Measurements from ENCODE around the gene PARD3B.

Gene PARD3B

GRCh38 chr2:205453202-205453601, 907.9 kb downstream of the PARD3B start:
- Histone ChIP-seq H3K79me2 (ENCODE audit: low read length) (no peaks in the 10 kb centered on the region), H3K27ac (ENCODE audit: low read length) (no peak overlapping the region), H3K9me3 (replicated peaks; ENCODE audit: insufficient read depth, low read length) (no peaks in the 10 kb centered on the region), H3K9ac (ENCODE audit: low read length) (no peak overlapping the region), H3K4me2 (ENCODE audit: low read depth, low read length) (no peak overlapping the region), H3F3A (ENCODE audit: insufficient read depth, low read length) (no peaks in the 10 kb centered on the region), H3K36me3 (replicated peaks; ENCODE audit: insufficient read depth, low read length) (no peaks in the 10 kb centered on the region), H2AFZ (ENCODE audit: low read length) (no peak overlapping the region), H4K20me1 (ENCODE audit: insufficient read depth, low read length) (no peaks in the 10 kb centered on the region), H3K27me3 (replicated peaks; ENCODE audit: insufficient read depth, low read length) (no peaks in the 10 kb centered on the region), H3K4me1 (ENCODE audit: low read length) (no peaks in the 10 kb centered on the region), H3K4me3 (ENCODE audit: low read length) (no peak overlapping the region), H3K9me2 (replicated peaks; ENCODE audit: insufficient read depth, low read length) (no peaks in the 10 kb centered on the region)
- no peak for DNase-seq
- TF ChIP-seq EZH2 (optimal IDR thresholded peaks at IDR 0.05; ENCODE audit: low read depth, low read length): no peak
- no peak for TF ChIP-seq CTCF (IDR thresholded peaks at IDR 0.05; ENCODE audit: low read length)
- no peak for TF ChIP-seq EZH2phosphoT487 (IDR thresholded peaks at IDR 0.05; ENCODE audit: low read length)

- no peak for TF ChIP-seq EZH2 (optimal IDR thresholded peaks at IDR 0.05; ENCODE audit: low read depth, low read length)
- no peak for TF ChIP-seq EZH2phosphoT487 (IDR thresholded peaks at IDR 0.05; ENCODE audit: low read length)
- Histone ChIP-seq H3K36me3 (replicated peaks; ENCODE audit: insufficient read depth, low read length) (no peaks in the 10 kb centered on the region), H3K9me3 (replicated peaks; ENCODE audit: insufficient read depth, low read length) (no peaks in the 10 kb centered on the region), H3K9me2 (replicated peaks; ENCODE audit: insufficient read depth, low read length) (no peaks in the 10 kb centered on the region), H3K4me3 (ENCODE audit: low read length) (no peak overlapping the region), H3K9ac (ENCODE audit: low read length) (no peak overlapping the region), H3K27ac (ENCODE audit: low read length) (no peak overlapping the region), H3K27me3 (replicated peaks; ENCODE audit: insufficient read depth, low read length) (no peaks in the 10 kb centered on the region), H3K4me2 (ENCODE audit: low read depth, low read length) (no peak overlapping the region), H3F3A (ENCODE audit: insufficient read depth, low read length) (no peaks in the 10 kb centered on the region), H3K4me1 (ENCODE audit: low read length) (no peaks in the 10 kb centered on the region), H2AFZ (ENCODE audit: low read length) (no peak overlapping the region), H3K79me2 (ENCODE audit: low read length) (no peaks in the 10 kb centered on the region), H4K20me1 (ENCODE audit: insufficient read depth, low read length) (no peaks in the 10 kb centered on the region)
- no peak for DNase-seq
Measured at GRCh38 chr2:205456682-205457081, 911.4 kb downstream of the PARD3B start.

- Histone ChIP-seq H3K79me2 (ENCODE audit: low read length) (no peaks in the 10 kb centered on the region), H3F3A (ENCODE audit: insufficient read depth, low read length) (no peaks in the 10 kb centered on the region), H3K27me3 (replicated peaks; ENCODE audit: insufficient read depth, low read length) (no peaks in the 10 kb centered on the region), H3K9me3 (replicated peaks; ENCODE audit: insufficient read depth, low read length) (no peaks in the 10 kb centered on the region), H3K9ac (ENCODE audit: low read length) (no peak overlapping the region), H3K4me2 (ENCODE audit: low read depth, low read length) (no peak overlapping the region), H3K36me3 (replicated peaks; ENCODE audit: insufficient read depth, low read length) (no peaks in the 10 kb centered on the region), H3K27ac (ENCODE audit: low read length) (no peak overlapping the region), H3K4me1 (ENCODE audit: low read length) (no peaks in the 10 kb centered on the region), H3K9me2 (replicated peaks; ENCODE audit: insufficient read depth, low read length) (no peaks in the 10 kb centered on the region), H2AFZ (ENCODE audit: low read length) (no peak overlapping the region), H4K20me1 (ENCODE audit: insufficient read depth, low read length) (no peaks in the 10 kb centered on the region), H3K4me3 (ENCODE audit: low read length) (no peak overlapping the region)
- TF ChIP-seq CTCF (IDR thresholded peaks at IDR 0.05; ENCODE audit: low read length): no peak
- DNase-seq: no peak
Measured at GRCh38 chr2:205460217-205460616, 914.9 kb downstream of the PARD3B start.

GRCh38 chr2:205461169-205461568, 915.9 kb downstream of the PARD3B start:
- H3K4me3 ChIP-seq (ENCODE audit: low read length): no peak overlapping the region
- H4K20me1 ChIP-seq (ENCODE audit: insufficient read depth, low read length): no peaks in the 10 kb centered on the region
- H3K27ac ChIP-seq (ENCODE audit: low read length): no peak overlapping the region
- no peaks in the 10 kb centered on the region for H3K36me3 ChIP-seq (replicated peaks; ENCODE audit: insufficient read depth, low read length)
- H3K4me1 ChIP-seq (ENCODE audit: low read length): no peaks in the 10 kb centered on the region
- DNase-seq: no peak
- H3K79me2 ChIP-seq (ENCODE audit: low read length): no peaks in the 10 kb centered on the region
- H3K9me3 ChIP-seq (replicated peaks; ENCODE audit: insufficient read depth, low read length): no peaks in the 10 kb centered on the region
- H3K9ac ChIP-seq (ENCODE audit: low read length): no peak overlapping the region
- no peak overlapping the region for H2AFZ ChIP-seq (ENCODE audit: low read length)
- no peaks in the 10 kb centered on the region for H3F3A ChIP-seq (ENCODE audit: insufficient read depth, low read length)
- no peaks in the 10 kb centered on the region for H3K9me2 ChIP-seq (replicated peaks; ENCODE audit: insufficient read depth, low read length)
- H3K27me3 ChIP-seq (replicated peaks; ENCODE audit: insufficient read depth, low read length): no peaks in the 10 kb centered on the region
- H3K4me2 ChIP-seq (ENCODE audit: low read depth, low read length): no peak overlapping the region
- TF ChIP-seq CTCF (IDR thresholded peaks at IDR 0.05; ENCODE audit: low read length) (no peak), EZH2 (optimal IDR thresholded peaks at IDR 0.05; ENCODE audit: low read depth, low read length) (no peak), EZH2phosphoT487 (IDR thresholded peaks at IDR 0.05; ENCODE audit: low read length) (no peak)

Measured in MM.1S (cell line).